ENCODE data around the gene EGLN3.

Gene EGLN3

DNA sequence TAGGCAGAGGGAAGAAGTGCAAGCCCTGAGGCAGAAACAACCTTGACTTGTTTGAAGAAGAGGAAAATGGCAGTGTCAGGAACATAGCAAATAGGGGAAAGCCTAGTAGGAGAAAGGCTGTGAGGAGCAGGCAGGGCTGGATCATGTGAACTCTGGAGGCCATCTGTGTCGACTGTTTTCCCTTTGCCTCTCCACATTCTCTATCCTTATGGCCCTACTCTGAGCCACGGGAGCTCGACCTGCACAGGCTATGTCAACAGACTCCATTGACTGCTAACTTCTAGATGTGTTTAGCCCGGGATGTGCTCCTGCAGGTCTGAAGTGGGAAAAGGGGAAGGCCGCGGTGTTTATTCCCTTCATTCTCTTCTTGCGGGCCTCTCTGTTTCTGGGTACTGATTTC, 35.2 kb downstream of the EGLN3 start:
- Histone ChIP-seq H3K4me3 (ENCODE audit: low read depth in 1 of 2, low read length in 2 of 2) (no peak overlapping the region), H3K36me3 (ENCODE audit: insufficient read depth, low read length) (no peaks in the 10 kb centered on the region), H3K4me2 (ENCODE audit: insufficient read depth, low read length) (no peak overlapping the region), H3K27me3 (ENCODE audit: insufficient read depth, low read length, poor library complexity) (no peaks in the 10 kb centered on the region), H2AFZ (ENCODE audit: low read depth, low read length) (no peak overlapping the region), H3K9ac (ENCODE audit: low read depth, low read length) (no peak overlapping the region), H4K20me1 (ENCODE audit: insufficient read depth, low read length) (no peaks in the 10 kb centered on the region), H3K79me2 (ENCODE audit: insufficient read depth, low read length) (no peaks in the 10 kb centered on the region), H3K4me1 (ENCODE audit: insufficient read depth, low read length) (peaks cover 30% of the 10 kb centered on the region), H3K9me3 (ENCODE audit: insufficient read depth, low read length, severe bottlenecking) (no peaks in the 10 kb centered on the region), H3K27ac (ENCODE audit: low read length) (no peak overlapping the region; the same call in 1 of the 2 replicates)
- DNase-seq (no peak), ATAC-seq (ENCODE audit: insufficient read depth, low read depth) (peak; percentile 11; the same call in 1 of the 3 replicates)
- TF ChIP-seq EZH2 (IDR thresholded peaks at IDR 0.05; ENCODE audit: borderline replicate concordance, low read depth, low read length, severe bottlenecking), result no peak
- TF ChIP-seq, protein P1, sequence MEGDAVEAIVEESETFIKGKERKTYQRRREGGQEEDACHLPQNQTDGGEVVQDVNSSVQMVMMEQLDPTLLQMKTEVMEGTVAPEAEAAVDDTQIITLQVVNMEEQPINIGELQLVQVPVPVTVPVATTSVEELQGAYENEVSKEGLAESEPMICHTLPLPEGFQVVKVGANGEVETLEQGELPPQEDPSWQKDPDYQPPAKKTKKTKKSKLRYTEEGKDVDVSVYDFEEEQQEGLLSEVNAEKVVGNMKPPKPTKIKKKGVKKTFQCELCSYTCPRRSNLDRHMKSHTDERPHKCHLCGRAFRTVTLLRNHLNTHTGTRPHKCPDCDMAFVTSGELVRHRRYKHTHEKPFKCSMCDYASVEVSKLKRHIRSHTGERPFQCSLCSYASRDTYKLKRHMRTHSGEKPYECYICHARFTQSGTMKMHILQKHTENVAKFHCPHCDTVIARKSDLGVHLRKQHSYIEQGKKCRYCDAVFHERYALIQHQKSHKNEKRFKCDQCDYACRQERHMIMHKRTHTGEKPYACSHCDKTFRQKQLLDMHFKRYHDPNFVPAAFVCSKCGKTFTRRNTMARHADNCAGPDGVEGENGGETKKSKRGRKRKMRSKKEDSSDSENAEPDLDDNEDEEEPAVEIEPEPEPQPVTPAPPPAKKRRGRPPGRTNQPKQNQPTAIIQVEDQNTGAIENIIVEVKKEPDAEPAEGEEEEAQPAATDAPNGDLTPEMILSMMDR (IDR thresholded peaks at IDR 0.05; ENCODE audit: borderline replicate concordance, extremely low read depth, low read length, poor library complexity, severe bottlenecking), result no peak

DNA sequence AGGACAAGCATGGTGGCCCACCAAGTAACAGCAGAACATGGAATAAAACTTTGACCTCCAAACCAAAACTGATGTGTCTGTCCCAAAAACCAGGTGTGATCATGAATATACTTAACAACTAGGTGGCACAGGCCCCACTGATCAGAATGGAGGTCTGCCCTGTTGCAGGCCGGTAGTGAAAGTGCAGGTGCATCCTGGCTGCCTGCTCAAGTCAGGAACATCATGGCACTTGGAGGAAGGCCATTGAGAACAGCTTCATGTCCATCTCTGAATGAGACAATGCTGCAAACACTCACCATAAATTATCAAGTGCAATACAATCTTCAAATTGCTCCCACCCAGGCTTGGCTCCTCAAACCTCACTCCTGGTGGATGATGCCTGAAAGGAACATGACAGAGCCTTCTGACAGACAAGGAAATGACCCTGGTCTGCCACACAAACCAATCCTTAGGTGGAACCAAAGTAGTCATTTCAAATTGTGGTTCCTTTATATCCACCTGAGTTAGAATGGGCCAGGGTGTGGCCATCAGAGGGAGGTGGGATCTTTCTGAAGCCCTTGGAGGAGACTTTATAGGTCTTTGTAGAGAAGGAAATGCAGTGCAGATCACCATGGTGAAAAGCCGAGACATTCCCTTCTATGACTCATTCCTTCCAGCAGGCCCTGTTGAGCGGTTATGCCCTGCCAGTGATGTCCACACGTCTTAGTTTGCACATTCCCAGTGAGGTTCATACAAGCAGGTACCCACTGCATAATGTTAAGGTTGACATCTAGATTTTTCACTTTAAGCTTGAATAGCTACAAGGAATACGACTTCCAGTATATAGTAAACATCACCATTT, 36.0 kb downstream of the EGLN3 start:
- no peak overlapping the region for H3K9ac ChIP-seq (ENCODE audit: low read depth, low read length)
- no peaks in the 10 kb centered on the region for H3K9me3 ChIP-seq (ENCODE audit: insufficient read depth, low read length, severe bottlenecking)
- no peak overlapping the region for H3K4me3 ChIP-seq (ENCODE audit: low read depth in 1 of 2, low read length in 2 of 2)
- no peak overlapping the region for H3K4me2 ChIP-seq (ENCODE audit: insufficient read depth, low read length)
- no peak overlapping the region for H3K27ac ChIP-seq (ENCODE audit: low read length)
- no peak for TF ChIP-seq EZH2 (IDR thresholded peaks at IDR 0.05; ENCODE audit: borderline replicate concordance, low read depth, low read length, severe bottlenecking)
- TF ChIP-seq, protein P1 (IDR thresholded peaks at IDR 0.05; ENCODE audit: borderline replicate concordance, extremely low read depth, low read length, poor library complexity, severe bottlenecking), result no peak
- no peak for DNase-seq
- no peaks in the 10 kb centered on the region for H3K27me3 ChIP-seq (ENCODE audit: insufficient read depth, low read length, poor library complexity)
- no peaks in the 10 kb centered on the region for H3K36me3 ChIP-seq (ENCODE audit: insufficient read depth, low read length)
- no peaks in the 10 kb centered on the region for H3K79me2 ChIP-seq (ENCODE audit: insufficient read depth, low read length)
- no peaks in the 10 kb centered on the region for H4K20me1 ChIP-seq (ENCODE audit: insufficient read depth, low read length)
- peaks cover 30% of the 10 kb centered on the region for H3K4me1 ChIP-seq (ENCODE audit: insufficient read depth, low read length)
- H2AFZ ChIP-seq (ENCODE audit: low read depth, low read length), result no peak overlapping the region
- no peak for ATAC-seq (ENCODE audit: insufficient read depth, low read depth)

DNA sequence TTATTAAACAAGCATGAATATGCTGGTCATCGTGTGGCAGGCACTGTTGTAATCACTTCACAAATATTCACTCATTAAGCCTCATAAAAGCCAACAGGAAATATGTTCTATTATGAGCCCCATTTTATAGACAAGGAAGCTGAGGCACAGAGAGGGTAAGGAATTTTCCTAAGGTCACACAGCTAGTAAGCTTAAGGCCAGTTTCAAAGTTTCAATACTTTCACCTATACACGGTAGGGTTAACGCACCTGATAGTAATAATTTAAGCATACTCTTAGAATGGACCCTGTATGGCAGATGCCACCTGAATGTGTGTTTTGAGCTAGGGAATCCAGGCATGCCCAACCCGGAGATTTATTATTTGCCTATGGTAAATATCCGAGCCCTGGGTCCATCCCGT, 39.8 kb downstream of the EGLN3 start:
- Histone ChIP-seq H3K27ac (ENCODE audit: low read length) (no peak overlapping the region), H3K79me2 (ENCODE audit: insufficient read depth, low read length) (no peaks in the 10 kb centered on the region), H3K4me3 (ENCODE audit: low read depth in 1 of 2, low read length in 2 of 2) (no peak overlapping the region), H3K36me3 (ENCODE audit: insufficient read depth, low read length) (no peaks in the 10 kb centered on the region), H3K4me1 (ENCODE audit: insufficient read depth, low read length) (peaks cover 5% of the 10 kb centered on the region), H4K20me1 (ENCODE audit: insufficient read depth, low read length) (no peaks in the 10 kb centered on the region), H3K9ac (ENCODE audit: low read depth, low read length) (no peak overlapping the region), H2AFZ (ENCODE audit: low read depth, low read length) (no peak overlapping the region), H3K9me3 (ENCODE audit: insufficient read depth, low read length, severe bottlenecking) (no peaks in the 10 kb centered on the region), H3K4me2 (ENCODE audit: insufficient read depth, low read length) (no peak overlapping the region), H3K27me3 (ENCODE audit: insufficient read depth, low read length, poor library complexity) (no peaks in the 10 kb centered on the region)
- no peak for DNase-seq
- no peak for ATAC-seq (ENCODE audit: insufficient read depth, low read depth)
- TF ChIP-seq, protein P1 (IDR thresholded peaks at IDR 0.05; ENCODE audit: borderline replicate concordance, extremely low read depth, low read length, poor library complexity, severe bottlenecking), result no peak
- TF ChIP-seq EZH2 (IDR thresholded peaks at IDR 0.05; ENCODE audit: borderline replicate concordance, low read depth, low read length, severe bottlenecking), result no peak
